GM12801 (cell line): ENCODE data around the gene CGB1.

Experiments used
- CTCF ChIP-seq: IDR thresholded peaks from one replicate; pipeline ENCODE4 v1.5.1; 2011; ENCODE audit warnings: control low read depth; ENCODE audit not compliant: insufficient read length; ENCODE audit errors: extremely low read depth

CGB1 gene

DNA sequence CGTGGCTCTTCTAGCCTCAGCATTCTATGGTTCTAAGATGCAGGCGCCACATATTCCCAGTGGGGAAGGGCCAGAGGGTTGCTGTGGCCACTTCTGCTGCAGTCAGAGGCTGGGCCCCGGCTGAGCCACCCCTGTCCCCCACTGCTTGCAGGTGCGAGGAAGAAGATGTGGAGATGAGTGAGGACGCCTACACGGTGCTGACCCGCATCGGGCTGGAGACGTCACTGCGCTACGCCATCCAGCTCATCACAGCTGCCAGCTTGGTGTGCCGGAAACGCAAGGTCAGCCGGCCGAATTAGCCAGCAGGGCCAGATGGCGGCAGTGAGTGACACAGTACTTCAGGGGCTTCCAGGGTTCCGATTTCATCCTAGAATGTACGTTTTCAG, 21.8 kb downstream of the CGB1 start:
- no peak for TF ChIP-seq CTCF

DNA sequence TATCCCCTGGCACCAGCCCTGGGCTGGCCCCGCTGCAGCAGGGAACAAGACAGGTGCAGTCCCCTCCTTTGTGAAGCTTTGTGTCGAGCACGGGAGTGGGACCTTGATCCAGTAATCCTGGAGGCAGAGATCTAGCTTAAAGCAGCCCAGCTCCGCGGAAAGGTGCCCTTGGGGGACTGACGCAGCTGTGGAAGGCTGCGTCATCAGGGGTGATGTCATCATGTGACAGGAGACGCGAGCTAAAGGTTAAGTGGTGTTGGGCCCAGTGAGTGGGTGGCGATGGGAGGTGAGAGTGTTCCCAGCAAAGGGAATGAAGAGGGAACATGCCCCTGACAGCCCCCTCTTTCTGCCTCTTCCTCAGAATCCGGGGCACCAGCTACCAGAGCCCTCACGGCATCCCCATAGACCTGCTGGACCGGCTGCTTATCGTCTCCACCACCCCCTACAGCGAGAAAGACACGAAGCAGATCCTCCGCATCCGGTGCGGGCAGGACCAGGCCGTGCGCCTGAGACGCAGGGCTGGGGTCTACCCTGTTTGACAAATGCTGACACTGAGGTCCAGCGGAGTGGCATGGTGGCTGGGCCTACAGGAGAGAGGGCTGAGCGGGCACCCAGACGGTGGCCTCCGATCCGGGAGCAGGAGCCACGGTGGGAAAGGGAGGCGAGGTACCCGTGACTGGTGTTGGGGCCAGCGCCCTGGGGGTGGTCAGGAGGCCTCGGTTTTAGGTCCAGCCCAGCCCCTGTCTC, 22.4 kb downstream of the CGB1 start:
- no peak for TF ChIP-seq CTCF

DNA sequence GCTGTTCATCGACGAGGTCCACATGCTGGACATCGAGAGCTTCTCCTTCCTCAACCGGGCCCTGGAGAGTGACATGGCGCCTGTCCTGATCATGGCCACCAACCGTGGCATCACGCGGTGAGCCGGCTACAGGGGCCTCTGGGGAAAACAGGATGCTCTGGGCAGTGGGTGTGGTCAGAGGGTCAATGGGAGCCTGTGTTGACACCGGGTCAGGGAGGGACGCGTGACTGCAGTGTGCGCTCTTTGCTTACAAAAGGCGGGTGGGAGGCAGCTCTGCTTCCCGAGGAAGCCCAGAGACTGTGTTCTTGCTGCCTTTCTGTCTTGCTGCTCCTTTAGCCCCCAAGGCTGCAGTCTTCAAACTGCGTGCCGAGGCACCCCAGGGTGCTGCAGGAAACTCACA, 25.5 kb downstream of the CGB1 start:
- no peak for TF ChIP-seq CTCF

GRCh38 chr19:49010453-49010852, 26.2 kb downstream of the CGB1 start:
- TF ChIP-seq CTCF, result no peak

GRCh38 chr19:49009828-49010227, 26.9 kb downstream of the CGB1 start:
- TF ChIP-seq CTCF, result no peak

DNA sequence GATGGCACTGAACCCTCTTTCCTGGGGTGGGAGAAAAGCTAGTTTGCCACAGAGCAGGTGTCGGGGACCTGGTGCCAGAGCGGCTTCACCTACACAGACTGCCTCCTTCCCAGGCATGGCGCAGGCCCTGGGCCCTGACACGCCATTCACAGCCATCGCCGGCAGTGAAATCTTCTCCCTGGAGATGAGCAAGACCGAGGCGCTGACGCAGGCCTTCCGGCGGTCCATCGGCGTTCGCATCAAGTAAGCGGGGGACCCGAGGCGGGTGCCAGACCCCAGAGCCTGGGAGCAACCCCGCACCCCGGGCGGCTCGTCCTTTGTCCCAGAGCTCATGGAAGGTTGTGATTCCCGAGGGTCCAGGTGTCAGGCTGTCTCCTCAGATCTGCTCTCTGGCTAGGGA, 29.8 kb downstream of the CGB1 start:
- no peak for TF ChIP-seq CTCF

GRCh38 chr19:49004964-49005614, 31.6 kb downstream of the CGB1 start:
- no peak for TF ChIP-seq CTCF
